CD4-positive, alpha-beta T cell treated with Interleukin-15 for 4 hours (primary cell): ENCODE results near the gene AQR.
"Not testable (repeated sequence)": the region's sequence is repeated elsewhere in the genome, so short reads cannot be mapped to it uniquely, and the experiment has no call there.

Experiments
- DNase-seq: peaks from one replicate; pipeline ENCODE4 v3.0.0-alpha.2; 2020; ENCODE audit warnings: low spot score

AQR gene

DNA sequence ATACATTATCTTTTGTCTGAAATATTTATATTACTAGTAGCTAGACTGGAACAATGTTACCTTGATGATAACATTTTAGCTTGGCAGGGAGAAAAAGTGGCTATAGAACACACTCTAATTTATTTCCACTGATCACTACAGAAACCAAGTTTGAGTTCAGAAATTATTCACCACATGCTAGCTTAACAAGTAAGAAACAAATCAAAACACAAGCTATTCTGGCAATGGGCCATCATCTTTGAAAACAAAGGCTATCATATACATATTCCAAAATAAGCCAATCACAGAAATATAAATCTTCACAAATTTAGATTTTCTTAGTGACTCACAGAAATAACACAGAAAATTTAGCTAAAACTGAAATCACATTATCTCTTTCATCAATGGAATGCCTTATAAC is 17.1 kb downstream of the AQR start:
- no peak for DNase-seq

DNA sequence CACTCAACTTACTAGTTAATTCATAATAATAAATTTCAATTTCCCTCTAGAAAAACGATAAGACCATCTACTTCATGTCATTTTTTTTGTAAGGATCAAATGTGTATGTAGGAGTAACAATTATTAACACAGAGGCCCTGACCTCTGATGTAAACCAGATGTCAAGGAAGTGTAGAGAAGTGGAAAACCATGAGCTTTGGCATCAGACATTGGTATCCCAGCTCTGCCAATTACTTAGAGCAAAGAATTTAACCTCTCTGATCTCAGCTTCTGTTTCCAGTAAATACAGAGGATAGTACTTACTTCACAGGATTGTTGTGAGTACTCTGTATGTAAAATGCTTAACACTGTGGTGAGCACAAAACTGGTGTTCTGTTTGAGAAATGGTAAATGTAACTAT is 17.5 kb downstream of the AQR start:
- no peak for DNase-seq

DNA sequence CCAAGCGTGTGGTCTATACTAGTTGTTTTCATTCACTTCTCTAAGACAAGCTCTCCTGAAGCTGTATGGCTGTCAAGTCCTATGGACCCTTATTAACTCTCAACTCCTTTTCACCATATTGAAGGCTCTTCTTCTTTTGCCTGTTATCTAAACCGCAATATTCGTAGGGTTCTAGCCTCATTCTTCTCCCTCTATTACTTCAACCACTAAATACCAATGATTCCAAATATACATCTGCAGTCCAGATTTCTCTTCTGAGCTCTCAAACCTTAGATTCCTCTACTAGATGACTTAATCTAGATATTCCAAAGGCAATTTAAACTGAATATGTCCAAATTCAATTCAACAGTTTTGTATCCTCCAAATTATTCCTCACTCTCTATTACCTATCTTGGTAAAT is 24.6 kb downstream of the AQR start:
- DNase-seq: no peak

DNA sequence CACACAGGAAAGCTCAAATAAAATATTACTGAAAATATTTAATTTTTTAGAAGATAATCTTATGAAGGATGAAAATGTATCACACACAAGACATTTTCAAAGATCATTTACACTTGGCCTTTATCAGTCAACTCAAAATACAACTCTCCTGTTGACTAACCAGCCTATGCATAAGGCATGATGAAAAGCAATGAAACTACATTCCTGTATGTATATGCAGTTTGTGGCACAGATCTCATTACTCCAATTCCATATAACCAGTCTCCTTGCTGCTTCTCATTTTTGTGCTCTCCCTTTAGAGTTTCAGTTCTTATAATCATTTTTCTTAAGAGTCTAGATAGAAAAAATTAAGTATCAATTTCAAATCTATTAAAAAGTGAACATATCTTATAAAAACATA is 25.8 kb downstream of the AQR start:
- no peak for DNase-seq

DNA sequence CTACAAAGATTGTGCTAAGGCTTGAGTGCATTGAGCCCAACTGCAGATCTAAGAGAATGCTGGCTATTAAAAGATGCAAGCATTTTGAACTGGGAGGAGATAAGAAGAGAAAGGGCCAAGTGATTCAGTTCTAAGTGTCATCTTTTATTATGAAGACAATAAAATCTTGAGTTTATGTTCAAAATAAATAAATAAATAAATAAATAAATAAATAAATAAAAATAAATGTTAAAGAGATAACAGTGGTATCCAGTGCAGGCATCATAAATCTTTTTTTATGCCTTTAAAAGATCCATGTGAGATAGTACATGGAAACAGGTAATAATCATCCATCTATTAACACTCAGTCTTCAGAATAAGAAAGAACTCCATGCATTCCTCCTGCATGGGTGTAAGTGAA is 26.3 kb downstream of the AQR start:
- DNase-seq: not testable (repeated sequence)

DNA sequence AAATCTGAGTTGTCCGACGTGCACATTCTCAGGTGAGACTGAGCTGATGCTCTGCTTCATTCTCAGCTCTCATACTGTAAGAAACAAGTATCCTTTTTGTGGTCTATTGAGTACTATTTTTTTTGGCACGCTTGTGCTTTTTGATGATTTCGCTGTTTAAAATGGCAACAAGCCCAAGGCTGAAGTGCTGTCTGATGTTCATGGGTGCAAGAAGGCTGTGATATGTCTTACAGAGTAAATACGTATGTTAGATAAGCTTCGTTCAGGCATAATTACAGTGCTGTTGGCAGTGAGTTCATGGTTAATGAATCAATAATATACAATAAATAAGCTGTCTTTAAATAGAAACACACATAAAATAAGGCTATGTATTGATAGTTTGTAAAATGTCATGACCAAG is 27.2 kb downstream of the AQR start:
- no peak for DNase-seq

DNA sequence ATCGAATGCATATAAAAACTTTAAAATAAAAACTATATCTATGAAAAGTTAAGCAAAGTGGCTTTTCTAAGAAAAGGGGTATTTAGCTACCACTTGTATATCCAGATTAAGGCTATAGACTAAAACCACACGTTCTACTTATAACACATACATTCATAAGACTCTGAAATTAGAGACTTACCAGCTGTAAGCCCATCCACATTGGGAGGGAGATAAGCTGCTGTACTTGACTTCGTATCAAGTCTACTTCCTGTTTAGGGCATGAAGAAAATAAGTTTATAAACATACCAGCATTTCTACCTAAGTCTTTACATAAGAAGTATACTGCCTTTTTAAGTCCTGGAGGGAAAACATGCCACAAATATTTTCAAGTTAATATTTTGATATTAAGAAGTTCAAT is 27.7 kb downstream of the AQR start:
- no peak for DNase-seq

DNA sequence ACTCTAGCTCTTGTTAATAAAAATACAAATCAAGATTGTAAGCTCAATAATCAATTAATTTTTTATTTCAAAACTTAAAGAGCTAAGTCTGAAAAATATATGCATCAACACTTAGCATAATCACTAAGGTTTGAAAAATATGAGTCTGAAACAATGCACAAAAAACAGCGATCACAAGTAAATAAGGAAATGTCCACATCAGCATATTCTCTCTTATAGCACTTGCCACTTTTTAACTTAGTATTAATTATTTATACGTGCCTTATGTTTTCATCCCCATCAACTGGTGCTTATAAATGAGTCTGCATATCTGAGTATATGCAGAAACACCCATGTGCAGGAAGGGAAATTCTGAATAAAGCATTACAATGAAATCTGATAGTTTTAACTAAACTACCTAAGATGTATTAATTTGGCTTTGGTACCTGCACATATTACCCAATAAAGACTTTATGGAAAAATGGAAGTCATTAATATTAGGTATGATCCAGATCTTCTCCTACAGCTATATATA is 28.3 kb downstream of the AQR start:
- DNase-seq: no peak

DNA sequence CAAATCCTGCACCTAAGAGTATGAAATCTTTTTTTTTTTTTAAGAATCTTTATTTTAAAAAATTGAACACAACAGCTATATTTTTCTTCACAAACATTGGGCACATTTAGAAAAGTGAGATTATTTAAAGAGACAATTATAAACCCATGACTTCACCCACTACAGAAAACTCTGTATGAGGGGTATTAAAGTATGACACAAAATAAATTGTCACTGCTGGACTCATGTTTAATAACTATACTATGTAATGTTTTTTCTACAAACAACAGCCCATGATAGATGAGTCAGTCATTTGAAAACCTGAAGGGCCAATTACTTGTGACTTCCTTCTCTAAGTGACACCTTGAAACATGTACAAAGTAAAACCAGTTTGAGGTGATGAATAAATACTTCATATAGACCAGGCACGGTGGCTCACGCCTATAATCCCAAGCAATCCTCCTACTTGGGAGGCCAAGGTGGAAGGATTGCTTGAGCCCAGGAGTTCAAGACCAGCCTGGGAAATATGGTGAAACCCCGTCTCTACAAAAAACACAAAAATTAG is 36.0 kb downstream of the AQR start:
- DNase-seq: no peak

DNA sequence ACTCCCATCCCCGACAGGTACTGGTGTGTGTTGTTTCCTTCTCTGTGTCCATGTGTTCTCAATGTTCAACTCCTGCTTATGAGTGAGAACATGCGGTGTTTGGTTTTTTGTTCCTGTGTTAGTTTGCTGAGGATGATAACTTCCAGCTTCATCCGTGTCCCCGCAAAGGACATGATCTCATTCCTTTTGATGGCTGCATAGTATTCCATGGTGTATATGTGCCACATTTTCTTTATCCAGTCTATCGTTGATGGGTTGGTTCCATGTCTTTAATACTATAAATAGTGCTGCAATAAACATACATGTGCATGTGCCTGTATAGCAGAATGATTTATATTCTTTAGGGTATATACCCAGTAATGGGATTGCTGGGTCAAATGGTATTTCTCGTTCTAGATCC is 41.2 kb downstream of the AQR start:
- DNase-seq: not testable (repeated sequence)

DNA sequence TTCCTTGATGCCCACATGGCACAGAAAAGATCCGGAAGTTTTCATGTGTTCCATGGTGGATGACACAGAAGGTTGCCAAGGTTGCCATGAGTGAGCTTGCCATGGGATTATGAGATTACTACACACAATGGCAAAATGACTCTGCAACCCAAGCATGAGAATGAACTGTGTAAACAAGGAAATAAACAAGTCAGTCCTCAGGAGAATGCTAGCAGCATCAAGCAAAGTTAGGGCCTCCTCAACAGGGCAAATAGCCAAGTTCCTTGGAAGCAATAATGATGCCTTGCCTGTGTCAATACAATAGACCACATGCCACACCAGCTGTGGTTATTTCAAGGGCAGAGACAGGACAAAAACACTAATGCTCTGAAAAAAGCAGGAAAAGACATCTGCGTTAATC is 41.8 kb downstream of the AQR start:
- no peak for DNase-seq

DNA sequence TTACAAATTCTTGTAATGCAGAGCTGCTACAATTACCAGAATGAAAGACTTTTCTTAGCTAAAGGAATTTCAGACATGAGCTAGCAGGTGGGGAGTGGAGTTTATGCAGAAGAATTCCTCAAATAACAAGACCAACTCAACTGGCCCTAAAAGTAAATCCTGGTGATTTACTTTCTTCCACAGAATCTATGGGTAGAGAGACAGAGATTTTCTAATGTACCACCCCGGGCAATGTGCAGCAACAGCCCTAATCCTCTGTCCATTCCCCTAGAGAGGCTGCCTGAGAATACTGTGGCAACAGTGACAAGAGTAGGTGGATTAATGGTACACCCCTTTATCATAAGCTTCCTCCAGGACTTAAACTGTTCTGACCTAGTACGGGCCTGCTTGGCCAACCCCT is 55.2 kb downstream of the AQR start:
- DNase-seq: no peak

DNA sequence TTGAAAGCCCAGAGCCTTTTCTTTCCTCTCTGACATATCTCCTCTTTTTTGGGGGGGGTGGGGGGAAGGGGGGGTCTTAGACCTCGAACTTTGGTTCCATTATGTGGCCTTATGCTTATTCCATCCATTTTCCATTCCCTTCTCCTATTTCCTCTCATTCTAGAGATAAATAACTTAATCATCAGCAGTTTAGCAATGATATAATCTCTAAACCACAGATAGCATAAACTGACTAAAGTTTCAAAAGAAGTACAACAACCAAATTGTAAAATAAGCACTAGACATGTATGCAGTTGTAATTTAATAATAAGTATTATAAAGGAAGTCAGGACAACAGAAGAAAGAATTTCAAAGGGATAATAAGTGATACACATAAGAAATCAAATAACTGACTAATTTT is 64.5 kb downstream of the AQR start:
- DNase-seq: no peak

DNA sequence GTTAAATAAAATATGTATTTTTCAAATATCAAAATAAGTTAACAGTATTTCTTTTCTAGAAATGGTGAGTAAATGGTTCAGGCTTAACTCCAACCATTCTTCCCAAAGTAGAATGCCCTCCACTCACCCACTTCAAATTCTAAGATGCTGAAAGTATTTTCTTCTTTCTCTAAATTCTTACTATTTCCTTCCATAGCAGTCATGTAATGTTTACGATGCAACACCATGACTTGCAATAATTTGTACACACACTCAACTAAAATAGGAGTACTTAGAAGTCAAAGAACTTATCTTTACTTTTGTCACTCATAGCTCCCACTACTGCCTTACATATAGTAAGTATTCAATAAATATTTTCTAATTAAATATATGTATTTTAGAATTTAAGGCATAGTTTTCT is 65.0 kb downstream of the AQR start:
- no peak for DNase-seq

DNA sequence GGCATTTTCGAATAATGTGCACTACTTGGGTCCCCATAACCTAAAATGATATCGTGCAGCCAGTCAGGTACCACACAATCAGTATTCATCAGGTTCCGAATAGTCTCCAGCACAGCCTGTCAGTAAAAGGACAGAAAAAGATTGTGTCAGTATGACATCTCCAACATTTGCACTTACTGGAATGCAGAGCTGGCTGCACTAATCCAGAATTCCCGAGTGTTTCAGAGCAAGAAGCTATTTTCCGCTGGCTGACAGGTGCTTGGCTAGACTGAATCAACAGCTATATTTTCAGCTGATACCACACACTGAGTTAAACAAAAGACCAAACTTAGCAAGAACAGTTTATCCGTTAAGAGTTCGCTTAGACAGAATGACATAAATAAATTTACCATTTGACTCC is 68.8 kb downstream of the AQR start:
- no peak for DNase-seq

DNA sequence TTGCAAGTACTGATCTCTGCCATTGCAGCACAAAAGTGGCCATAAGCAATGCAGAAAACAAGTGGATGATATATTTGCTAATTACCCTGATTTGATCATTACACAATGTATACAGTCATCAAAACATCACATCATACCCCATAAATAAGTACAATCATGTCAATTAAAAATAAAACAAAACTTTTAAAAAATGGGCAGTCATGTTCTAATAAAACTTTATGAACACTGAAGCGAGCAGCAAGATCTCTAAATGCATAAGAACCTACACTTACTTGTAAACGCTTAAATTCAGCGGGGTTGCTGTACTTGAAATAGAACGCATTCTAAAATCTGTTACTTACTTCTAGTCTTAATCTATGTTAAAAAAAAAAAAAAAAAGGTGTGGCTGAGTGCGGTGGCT is 73.4 kb downstream of the AQR start:
- DNase-seq: no peak

DNA sequence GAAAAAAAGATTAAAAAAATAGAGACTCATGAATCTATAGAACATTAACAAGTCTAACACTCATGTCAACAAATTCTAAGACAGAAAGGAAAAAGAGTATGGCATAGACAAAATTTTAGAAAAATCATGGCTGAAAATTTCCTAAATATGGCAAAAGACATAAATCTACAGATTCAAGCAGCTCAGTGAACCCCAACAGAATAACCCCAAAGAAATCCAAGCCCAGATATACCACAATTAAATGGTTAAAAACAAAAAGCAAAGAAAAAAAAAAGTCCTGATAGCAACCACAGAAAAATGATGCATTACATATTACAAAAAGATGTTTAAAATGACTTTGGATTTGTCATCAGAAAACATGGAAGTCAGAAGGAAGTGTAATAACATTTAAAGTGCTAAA is 75.6 kb downstream of the AQR start:
- no peak for DNase-seq

DNA sequence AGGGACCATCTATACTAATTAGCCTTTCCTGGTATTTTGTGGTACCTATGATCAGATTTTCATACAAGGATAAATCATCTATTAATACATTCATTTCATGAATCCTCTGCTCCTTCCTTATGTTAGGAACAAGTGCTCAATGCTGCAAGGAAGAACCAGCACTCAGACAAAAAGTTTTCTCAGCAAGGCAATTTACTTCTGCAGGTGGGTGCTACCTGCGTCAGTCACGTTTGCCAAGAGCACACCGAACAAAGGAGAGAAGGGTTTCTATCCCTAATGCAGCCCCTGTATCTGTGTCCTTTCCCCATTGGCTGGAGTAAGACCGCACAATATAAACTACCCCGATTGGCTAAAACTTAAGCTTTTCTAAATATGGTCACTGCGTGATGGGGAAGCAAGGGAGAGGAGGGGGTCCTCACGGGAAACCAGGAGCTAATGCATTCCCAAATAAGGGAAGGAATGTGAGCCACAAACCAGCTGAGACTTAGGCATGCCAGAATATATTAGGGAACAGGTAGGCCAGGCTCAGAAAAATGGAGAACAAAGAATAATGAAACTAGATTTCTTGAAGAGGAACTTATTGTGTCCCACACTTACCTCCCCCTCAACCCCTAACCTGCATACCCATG is 76.5 kb downstream of the AQR start:
- DNase-seq: no peak

DNA sequence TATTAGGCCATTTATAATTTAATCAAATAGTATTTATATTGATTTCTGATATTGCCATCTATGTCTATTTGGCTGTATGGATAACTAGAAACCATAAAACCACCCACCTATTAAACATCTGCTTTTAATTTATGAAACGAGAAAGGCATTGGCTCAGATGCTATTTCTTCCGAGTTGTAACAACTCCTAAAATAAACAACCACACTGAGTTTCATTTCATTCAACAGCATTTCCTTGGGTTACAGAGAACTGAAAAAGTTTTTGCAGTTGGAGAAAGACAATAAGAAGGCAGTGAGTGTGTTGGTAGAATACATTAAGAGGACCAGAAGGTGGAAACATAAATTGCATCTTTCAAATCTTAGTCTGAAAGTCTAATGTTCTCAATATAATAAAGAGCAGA is 79.1 kb downstream of the AQR start:
- no peak for DNase-seq

DNA sequence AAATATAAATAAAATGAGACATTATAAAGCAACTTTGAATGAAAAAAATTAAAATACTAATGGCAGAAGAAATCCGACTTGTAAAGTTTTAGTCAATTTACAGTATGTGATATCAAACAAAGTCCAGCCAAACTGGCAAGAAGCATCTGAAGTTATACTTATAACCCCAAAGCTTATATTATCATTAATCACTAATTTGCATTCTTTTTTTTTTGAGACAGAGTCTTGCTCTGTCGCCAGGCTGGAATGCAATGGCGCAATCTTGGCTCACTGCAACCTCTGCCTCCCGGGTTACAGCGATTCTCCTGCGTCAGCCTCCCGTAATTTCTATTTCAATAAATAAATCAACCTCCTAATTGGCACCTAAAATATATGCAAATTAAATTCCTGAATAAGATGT is 80.1 kb downstream of the AQR start:
- DNase-seq: no peak

DNA sequence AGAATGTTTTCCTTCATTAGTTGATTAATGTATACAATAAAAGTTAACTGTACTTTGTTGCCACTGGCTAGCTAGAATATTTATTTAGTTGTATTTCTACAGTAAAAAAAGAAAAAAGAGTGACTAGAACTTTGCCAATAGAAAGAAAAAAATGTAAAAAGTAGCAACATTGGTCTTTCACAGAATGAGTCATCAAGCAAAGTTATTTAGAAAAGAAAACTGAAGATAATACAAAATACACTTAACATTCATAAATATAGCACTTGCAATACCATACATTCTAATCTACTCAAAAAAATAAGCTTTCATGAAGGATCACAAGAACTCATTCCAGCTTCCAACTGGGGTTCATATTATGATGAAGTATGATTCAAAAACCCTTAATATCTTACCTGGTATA is 83.4 kb downstream of the AQR start:
- no peak for DNase-seq

DNA sequence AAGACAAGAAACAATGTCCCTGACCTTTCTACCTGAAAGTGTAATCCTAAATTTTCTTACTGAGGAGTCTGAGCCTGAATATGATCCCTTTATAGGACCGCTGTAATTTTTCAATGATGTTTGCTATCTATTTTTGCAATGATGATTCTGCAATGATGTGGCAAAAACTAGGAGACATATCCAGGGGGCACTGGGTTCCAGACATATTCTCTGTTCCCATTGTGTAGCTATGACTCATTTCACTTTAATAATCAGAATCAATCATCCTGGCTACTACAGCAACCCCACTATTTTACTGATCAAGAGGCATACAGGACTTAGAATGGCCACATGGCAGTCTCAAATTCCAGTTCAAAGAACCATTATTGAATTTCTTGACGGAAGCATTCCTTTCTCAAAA is 85.9 kb downstream of the AQR start:
- DNase-seq: no peak

DNA sequence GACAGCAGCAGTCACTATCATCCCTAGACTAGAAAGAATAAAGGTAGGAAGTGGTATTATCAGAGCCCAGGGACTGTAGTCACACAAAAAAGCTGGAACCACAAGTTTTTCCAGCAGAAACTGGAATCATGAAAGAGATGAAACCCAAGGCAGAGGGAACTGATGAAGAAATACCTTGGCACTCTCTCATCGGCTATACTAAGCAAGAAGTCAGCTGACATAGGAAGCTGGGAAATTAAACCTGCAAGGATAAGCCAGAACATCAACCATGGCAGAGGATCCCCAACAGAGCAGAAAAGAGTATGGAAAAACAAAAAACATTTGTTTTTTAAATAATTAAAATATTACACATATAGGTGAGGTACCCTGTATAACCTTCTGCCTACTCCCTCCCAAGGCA is 86.5 kb downstream of the AQR start:
- DNase-seq: no peak

DNA sequence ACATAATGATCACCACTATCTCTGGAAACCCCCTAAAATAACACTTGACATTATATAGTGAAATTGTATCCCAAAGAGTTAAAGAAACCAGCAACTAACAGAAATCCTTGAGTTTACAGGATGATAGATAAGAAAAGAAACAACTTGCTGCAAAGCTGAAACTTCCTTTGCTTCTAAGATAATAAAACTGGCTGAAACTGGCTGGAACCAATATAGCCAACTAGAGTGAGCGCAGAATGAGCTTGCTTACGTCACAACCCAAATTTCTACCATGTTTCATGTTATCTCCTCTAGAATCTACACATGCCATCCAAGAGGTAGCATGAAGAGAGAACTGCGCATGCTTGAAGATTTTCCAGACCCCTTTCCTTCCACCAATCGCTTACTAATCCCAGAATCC is 90.4 kb downstream of the AQR start:
- DNase-seq: no peak

DNA sequence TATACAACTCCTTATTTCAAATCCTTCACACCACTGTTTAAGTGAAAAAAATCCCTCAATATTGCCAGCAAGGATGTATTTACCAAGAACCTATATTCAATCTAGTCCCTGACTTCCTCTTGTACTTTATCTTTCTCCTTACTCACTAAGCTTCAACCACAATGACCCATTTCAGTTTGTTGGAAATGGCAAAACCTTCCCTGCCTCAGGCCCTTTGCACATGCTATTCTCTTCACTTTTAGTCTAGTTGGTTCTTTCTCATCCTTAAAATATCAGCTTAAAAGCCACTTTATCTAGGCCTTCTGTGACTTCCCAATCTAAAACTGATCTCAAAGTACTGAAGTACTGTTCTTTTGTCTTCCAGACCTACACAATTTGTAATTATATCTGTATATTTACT is 92.9 kb downstream of the AQR start:
- DNase-seq: no peak
